GM21576 (cell line): ENCODE results near the gene TICAM2.

Experiments used
- ATAC-seq: cut with Tn5 transposase; IDR thresholded peaks from one replicate; pipeline ENCODE4 v1.9.1; 2021; ENCODE audit warnings: mild to moderate bottlenecking, moderate library complexity; ENCODE audit not compliant: unreplicated experiment

Gene TICAM2

DNA sequence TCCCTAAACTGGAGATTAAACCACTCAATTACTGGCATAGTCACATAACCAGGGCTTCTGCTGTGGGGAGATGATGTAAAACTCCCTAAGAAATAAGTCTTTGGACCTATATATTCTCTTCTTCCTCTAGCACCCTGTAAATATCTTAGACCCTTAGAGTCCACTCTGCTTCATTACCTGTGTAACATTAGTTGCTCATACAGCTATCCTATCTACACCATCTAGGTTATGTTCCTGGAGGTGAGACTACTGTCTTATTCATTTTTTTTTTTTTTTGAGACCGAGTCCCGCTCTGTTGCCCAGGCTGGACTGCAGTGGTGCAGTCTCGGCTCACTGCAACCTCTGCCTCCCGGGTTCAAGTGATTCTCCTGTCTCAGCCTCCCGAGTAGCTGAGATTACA, 9.6 kb upstream of the TICAM2 start:
- no peak for ATAC-seq

DNA sequence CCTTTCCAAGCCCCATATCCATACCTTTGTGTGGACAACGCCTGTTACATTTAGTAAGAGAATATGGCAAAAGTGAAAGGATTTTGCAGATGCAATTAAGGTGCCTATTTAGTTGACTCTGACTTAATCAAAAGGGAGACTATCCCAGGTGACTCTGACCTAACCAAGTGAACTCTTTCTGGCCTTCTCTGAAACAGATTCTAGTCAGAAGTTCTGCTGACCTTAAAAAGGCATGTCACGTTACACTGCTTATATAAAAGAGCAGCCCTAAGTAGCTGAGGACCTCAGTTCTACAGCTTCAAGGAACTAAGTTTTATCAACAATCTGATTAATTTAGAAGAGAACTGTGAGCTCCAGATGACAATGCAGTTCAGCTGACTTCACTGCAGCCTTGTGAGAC, 5.7 kb upstream of the TICAM2 start:
- ATAC-seq, result no peak

DNA sequence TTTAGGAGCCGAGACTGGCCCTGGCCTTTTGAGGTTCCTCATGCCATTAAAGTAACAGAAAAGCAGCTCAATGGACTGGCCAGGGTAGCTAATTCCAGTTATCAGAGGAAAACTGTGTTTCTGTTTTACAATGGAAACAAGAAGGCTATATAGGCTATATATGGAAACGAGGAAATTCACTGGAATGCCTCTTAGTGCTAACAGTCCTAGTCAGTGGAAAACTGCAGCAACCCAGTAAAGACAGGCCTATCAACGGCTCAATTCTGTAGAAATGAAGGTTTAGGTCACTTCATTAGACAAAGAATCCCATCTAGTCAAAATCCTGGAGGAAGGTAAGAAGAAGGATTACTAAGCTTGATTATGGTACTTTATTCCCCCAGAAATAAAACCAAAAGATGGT, 3.2 kb upstream of the TICAM2 start:
- ATAC-seq, result no peak

DNA sequence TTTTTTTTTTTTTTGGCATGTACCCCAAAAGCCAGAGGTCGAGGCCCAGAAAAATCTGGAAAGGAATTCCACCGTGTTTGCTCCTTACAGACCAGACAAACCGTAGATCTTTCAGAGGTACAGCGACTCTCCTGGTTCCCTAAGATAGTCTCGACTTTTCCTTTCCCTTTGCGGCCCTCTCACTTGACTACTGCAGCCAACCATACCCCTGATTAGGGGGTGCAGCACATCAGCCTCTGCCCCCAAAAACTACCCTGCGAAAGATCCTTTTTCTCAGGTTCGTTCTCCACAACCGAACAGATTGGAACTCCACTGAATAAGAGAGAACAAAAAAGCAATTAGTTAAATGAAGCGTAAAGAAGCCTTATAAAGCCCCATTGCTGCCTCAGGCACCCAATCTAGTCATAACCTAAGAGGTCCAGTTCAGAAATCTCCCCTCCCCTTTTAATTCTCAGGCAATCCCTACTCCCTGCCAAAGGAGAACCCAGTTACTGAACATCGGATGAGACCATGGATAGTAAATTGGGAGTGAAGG, 379 bp upstream of the TICAM2 start:
- peak; percentile 10 for ATAC-seq

DNA sequence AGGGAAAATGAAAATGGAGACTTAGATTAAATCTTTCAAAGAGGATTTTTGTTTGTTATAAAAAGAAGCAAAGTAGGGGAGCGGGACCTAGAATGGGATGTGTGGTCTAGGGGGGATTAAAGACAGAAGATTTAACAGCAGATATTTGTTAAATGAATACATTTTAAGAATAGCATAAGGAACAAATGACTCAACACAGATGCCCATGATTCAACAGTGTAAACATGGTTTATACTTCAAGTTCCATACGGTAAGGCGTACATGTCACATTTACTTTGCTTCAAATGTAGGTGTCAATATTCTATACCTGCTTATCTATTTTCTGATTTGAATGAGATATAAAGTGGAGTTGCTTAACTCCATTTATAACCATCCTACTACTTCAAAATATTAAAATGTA, 1.5 kb downstream of the TICAM2 start:
- ATAC-seq, result no peak

DNA sequence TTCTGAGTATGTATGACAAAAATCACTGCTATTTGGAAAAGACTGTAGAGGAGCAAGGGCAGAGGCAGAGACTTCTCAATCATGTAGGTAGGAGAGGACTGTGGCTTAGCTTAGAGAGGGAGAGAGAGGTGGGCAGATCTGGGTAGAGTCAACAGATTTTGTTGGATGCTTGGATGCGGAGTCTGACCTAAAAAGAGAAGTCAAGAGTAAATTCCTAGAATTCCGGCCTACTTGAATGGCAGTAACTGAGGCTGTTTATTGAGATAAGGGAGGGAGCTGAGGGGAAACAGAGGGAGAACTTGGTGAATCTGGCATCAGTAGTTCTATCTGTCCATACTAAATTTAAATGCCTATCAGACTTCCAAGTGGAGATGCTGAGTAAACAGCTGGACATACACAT, 2.4 kb downstream of the TICAM2 start:
- peak; percentile 3 for ATAC-seq

DNA sequence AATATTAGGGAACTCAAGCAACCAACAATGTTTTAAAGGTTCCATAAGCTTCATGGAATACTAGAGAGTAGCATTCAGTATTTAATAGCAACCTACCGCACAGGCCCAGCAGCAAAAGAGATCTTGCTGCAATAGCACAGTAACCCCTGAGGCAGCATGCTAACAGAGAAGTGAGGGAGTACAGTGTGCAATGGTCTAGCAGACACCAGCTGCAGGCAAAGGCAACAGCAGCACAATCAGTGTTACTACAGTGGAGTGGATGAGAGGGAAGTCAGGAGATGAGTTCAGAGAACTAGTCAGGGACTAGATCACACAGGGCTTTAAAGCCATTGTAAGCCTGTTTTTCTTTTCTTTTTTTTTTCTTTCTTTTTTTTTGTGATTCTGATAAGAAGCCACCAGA, 2.8 kb downstream of the TICAM2 start:
- ATAC-seq, result peak; percentile 47

DNA sequence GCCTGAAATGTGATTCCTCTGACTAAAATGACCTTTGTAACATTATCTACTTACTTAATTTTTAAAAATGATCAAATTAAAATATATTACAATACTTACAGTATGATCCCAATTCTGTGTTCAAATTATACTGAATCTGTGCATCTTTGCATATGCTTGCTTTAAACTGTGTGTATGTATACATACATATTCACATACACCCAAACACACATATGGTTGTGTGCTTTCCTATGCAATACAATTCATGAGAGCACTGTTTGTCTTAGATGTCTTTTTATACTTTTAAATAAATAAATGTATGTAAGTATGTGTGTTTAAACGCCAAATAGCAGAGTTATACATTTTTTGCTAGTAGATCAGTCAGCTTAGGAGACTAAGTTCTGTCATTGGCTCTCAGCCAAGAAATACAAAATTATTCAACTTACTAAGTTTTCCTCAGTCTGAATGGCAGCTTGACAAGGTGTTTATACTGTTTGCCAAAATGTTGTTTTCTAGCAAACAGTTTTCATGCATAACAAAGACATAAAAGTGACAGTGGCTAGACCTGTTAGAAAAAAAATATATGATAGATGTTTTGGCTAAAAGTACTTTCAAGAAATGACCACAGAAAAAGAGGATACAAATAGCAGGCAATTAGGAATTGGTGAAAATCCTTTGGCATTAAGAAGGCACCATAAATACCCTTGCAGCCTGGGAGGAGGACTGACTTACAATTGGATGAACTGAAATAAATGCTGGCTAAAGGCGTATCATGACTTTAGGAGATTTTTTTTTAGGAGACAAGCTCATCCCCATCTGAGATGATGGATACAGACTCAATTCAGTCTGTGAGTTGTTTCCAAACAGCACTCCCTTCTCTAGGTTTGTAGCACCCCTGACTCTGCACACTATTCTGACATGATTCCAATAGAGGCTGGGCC, 7.9 kb downstream of the TICAM2 start:
- no peak for ATAC-seq

DNA sequence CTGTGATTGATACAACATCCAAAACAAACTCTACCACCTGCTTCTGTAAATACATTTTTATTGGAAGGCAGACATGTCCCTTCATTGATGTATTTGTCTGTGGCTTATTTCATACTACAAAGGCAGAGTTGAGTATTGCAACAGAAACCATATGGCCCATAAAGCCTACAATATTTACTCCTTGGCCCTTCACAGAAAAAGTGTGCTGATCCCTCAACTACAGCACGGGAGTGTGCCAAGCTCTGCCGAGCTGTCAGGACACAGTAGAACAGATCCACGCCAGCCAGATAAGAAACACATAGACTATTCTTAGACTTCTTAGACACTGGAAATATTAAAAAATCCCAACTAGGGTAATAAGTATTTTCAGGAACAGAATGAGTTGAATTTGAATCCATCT, 13.2 kb downstream of the TICAM2 start:
- ATAC-seq, result no peak

DNA sequence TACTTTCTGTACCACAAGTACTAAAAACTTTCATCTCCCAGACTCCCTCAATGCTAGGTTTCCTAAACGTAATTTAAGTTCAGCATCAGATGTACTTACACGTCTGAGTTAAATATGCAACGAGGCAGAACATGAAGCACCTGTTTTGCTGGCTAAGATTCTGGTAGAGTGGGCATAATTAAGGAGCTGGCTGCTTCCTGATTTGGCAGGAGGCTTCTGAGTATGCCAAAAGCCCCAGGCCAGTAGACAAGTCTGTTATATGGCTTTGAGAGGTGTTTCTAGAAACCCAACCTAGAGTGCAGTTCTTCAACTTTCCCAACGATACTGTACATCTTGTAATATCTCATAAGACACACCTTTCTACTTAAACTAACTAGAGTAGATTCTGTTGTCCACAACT, 13.6 kb downstream of the TICAM2 start:
- no peak for ATAC-seq

DNA sequence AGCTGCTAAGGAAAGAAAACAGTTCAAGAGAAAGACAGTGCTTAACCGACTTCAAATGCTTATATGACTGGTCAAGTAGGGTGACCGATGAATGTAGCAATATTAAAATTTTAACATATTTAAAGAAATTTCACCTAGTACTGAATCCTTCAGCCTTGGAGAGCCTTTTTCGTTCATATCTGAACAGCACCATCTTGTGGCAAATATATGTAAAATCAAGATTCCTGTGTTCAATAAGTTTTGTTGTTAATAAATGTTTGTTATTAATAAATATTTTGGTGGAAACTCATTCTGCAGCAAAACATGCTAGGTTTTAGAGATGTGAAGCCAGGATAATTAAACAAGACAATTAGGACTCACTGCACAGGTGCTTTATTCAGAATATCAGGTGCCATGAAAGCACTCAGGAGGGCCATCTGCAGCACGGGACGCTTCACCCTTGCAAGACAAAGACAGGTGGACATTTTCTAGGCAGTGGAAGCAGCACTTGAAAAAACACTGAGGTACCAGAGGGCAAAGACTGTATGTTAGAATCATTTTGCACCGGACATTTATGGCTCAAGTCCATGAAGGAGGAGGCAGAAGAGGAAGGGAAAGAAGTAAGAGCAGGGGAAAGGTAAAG, 15.6 kb downstream of the TICAM2 start:
- ATAC-seq, result peak; percentile 44

DNA sequence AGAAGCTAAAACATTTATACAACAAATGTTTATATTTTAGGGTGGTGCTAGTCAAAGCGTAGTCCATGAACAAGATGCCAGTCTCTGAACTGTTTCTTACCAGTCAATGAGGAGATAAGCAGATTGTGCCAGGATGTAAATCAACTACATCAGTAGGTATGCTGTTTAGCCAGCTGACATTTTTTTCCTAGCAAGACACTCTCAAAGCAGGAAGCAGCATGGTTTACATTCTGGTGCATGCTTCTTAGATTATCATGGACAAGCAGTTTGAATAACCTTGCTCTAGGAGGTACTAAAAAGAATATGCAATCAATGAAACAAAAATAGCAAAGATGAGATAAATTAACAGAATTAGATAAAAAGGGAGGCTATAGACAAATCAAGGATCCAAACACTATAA, 17.0 kb downstream of the TICAM2 start:
- no peak for ATAC-seq

DNA sequence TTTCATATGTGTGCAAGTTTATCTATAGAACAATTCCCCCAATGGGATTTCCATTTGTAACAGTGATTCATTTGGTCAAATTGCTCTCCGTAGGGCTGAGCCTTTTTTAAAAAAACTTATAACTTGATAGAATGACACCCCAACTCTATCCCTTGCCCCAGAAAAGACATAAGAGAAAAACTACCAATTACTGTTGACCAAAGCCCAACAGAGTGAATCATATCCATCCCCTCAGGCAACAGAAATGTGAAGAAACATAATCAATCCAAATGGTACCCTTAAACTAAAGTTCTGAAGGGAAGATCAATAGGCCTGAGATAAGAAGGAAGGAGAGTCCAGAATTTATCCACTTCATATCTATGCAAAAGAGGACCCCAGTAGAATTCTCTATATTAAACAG, 17.8 kb downstream of the TICAM2 start:
- ATAC-seq, result no peak

DNA sequence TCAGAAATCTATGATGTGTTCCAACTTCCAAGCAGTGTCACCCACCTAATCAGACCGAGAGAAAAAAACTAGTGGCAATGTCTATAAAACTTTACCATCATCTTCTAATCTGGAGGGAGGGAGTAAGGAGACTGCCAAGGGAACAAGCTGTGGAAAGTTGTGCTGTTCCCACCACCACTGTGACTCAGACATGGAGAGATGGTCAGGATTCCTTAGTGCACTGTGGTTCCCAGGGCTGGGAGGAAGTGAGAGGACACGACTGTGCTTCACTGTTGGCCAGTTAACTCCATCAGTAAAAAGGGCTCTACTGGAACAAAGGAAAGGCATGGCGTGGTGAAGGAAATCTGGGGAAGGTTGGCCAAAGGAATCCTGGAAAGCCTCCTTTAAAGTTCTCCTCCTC, 18.8 kb downstream of the TICAM2 start:
- no peak for ATAC-seq

DNA sequence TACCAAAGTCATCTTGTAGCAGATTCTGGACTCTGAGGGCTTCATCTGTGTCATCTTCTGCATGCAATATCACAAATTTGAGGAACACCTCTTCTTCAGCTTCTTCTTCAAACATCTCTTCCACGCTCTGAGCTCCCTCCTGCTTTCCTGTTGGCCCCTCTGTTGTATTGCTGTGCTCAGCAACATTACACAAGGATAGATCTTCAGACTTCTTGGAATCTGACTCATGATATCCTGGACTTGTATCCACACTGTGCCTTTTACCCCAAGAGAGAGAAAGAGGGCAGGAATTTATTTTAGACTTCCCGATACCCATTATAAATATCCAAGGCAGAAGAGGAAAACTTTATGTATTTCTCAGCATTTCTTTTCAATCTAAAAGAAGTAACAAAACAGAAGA, 21.3 kb downstream of the TICAM2 start:
- ATAC-seq, result no peak

DNA sequence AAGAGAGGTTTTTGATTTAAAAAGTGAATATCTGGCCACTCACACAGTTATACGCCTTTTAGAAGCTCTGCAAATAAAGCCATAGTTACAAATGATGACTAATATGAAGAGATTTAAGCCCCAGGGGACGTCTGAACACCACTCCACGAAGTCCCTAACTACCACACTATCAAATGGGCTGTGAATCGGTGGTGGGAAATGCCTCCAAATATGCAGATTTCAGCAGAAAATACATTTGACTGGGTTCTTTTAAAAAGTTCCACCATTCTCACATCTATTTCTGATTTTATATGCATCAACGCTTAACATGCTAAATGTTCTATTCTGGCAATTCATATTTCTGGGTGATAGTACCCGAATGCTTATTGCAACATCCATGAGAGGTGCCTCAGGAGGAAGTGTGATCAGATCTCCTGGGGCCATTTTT, 22.5 kb downstream of the TICAM2 start:
- peak; percentile 53 for ATAC-seq

DNA sequence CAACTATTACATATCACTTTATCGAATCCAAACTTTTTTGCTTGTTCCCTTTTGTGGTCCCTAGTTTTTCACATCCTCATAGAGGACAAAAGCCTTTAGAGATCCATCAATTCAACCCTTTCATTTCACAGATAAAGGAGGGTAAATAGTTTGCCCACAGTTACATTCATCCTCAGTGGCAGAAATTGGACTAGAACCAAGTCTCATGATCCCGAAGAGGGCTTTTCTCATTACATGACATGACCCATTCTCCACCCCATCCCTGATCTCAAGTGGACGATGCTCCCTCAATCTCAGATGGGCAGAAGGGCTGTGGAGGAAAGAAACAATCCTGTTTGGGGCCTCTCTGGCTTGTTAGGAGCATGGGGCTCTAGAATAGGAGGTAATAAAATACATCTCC, 23.1 kb downstream of the TICAM2 start:
- no peak for ATAC-seq

DNA sequence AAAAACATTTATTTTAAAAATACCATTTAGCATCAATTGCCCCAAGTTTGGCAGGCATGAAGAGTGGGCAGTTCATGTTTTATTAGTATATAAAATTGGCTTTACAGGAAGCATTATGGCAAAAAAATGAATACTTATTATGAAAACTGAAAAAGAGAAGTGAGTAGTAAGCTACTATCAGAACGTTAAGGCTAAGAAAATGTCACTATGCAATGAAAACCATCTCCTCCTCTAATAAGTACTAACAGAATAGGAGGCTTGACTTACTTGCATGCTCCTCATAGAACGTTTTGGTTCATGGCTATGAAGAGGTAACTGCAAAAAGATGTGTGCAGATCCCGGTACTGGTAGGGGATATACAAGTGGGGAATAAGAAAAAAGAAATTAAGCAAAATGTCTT, 23.6 kb downstream of the TICAM2 start:
- peak; percentile 79 for ATAC-seq

DNA sequence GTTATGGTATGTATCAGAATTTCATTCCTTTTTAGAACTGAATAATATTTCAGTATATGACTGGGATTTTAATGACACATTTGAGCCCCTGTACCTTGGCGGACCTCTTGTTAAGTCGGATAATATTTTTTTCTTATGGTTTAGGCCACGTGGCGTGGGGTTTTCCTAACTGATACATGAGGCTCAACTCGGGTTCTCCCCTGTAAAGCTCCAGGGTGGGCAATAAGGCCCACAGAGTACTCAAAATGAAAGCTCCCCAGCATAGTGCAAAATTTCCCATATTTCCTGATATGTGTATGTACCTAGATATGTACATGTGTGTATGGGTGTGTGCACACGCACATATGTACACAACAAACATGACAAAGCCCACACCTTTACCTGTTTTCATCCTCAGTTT, 24.5 kb downstream of the TICAM2 start:
- no peak for ATAC-seq

DNA sequence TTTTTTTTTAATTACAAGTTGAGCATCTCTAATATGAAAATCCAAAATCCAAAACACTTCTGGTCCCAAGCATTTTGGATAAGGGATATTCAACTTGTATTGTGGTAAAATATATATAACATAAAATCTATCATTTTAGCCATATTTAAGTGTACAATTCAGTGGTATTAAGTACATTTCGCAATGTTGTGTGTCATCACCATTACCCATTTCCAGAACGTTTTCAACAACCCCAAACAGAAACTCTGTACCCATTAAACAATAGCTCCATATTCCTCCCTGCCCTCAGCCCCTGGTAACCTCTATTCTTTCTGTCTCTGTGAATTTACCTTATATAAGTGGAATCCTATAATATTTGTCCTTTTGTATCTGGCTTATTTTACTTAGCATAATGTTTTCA, 24.9 kb downstream of the TICAM2 start:
- no peak for ATAC-seq

DNA sequence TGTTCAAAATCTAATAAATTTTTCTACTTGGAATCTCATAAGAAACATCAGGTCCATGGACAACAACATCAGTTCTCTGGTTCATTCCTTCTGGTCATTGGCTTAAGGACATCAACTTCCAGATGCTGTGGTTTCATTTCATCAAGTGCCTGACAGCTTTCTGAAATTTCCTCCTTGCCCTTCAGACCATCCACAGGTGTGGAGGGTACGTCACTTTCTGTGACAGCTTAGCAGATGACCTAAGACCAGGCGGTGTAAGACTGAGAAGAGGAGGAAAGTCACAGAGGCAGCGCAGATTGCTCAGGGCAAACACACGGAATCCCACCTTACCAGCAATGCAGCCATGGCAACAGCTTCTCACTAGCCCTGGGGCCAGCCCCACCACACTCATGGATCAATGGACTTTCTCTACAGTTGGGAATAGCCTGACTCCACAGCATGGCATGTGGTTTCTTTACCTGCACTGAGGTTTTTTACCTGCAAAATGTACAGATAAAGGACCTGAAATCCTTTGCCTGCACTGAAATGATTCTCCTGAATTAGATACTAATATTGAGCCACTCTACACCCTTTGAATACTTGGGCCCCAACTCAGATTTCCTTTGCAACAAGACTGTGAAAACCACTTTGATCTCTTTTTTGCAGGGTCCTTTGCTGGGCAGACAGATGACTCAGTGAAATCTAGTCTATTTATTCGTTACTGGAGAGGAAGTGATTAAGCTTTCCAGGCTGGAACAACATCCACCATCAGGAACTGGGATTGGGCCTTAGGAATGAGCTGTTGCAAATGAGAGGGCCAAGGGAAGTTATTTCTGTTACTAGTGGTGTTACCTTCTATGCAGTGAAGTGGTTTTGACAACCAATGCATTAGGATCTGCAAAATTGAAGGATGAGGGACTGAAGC, 26.9 kb downstream of the TICAM2 start:
- ATAC-seq, result peak; percentile 27
